HAP-1 (cell line): ENCODE measurements around the gene PCSK6.

ENCODE experiments used
- DNase-seq, 2 experiments: peaks; one replicate each; pipeline ENCODE4 v3.0.0-alpha.2; 2016 to 2020; ENCODE audit warnings: low spot score in 2 of 2
- H3K27me3 ChIP-seq: fragments of 250-450 bp; sonication (Bioruptor Pico); 2 replicates; pipeline ENCODE4 v1.5.1; 2020; ENCODE audit warnings: low read depth, mild to moderate bottlenecking, moderate library complexity
- H3K36me3 ChIP-seq: fragments of 250-450 bp; sonication (Bioruptor Pico); replicated peaks from 2 replicates; pipeline ENCODE4 v1.5.1; 2020; ENCODE audit warnings: mild to moderate bottlenecking
- H3K4me1 ChIP-seq: fragments of 250-450 bp; sonication (Bioruptor Pico); 2 replicates; pipeline ENCODE4 v1.5.1; 2020; ENCODE audit warnings: mild to moderate bottlenecking
- H3K4me3 ChIP-seq: fragments of 250-450 bp; sonication (Bioruptor Pico); 2 replicates; pipeline ENCODE4 v1.5.1; 2020; ENCODE audit warnings: mild to moderate bottlenecking, moderate library complexity
- H3K9me3 ChIP-seq: fragments of 250-450 bp; sonication (Bioruptor Pico); 2 replicates; pipeline ENCODE4 v1.5.1; 2020; ENCODE audit warnings: mild to moderate bottlenecking, moderate library complexity
- in situ Hi-C: fragments of 300-500 bp; cut with MboI; formaldehyde crosslinking; loops from 3 replicates; pipeline ENCODE4 v1.14.3; 2020; ENCODE audit warnings: low sequenced_read_pairs, inconsistent platforms, mixed read lengths

The PCSK6 gene

DNA sequence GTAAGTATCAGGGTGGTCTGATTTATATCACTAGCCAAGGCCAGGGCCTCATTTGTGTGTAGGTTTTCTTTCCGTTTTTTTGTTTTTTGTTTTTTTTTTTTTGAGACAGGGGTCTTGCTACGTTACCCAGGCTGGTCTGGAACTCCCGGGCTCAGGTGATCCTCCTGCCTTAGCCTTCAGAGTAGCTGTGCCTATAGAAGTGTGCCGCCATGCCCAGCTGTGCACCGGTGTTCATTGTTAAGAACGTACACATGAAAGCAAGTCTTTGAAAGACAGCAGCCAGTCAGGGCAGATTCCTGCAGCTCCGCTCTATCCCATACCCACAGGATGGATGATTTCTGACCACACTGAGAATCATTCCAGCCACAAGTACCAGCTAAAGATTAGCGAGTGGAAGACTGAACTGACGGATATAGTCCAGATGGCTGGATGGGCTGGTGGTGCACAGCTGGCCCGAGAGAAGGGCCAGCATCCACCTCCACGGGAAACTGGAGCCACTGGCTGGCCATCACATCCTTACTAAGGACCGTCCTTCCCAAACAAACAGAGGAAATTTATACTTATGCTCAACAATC lies 95.4 kb downstream of the PCSK6 start:
- Histone ChIP-seq H3K9me3 (no peaks in the 10 kb centered on the region), H3K27me3 (no peaks in the 10 kb centered on the region)
- in situ Hi-C loops, result no loop called here

GRCh38 chr15:101393172-101393571 lies 96.3 kb downstream of the PCSK6 start:
- no peaks in the 10 kb centered on the region for H3K9me3 ChIP-seq
- DNase-seq, result no peak
- H3K4me3 ChIP-seq, result no peak overlapping the region
- in situ Hi-C loops, result no loop called here
- no peaks in the 10 kb centered on the region for H3K27me3 ChIP-seq
- no peaks in the 10 kb centered on the region for H3K4me1 ChIP-seq
- 0 out of 2 replicates have a peak, but pooled peaks cover under 1% of the 10 kb centered on the region for H3K36me3 ChIP-seq

More for the DNA sequence above, 95.4 kb downstream of the PCSK6 start:
- no peak for DNase-seq
- no peaks in the 10 kb centered on the region for H3K36me3 ChIP-seq
- H3K4me3 ChIP-seq, result no peak overlapping the region
- no peaks in the 10 kb centered on the region for H3K4me1 ChIP-seq

- Histone ChIP-seq H3K9me3 (no peaks in the 10 kb centered on the region), H3K4me3 (no peak overlapping the region)
- in situ Hi-C loops, result no loop called here
These were observed 97.4 kb downstream of the PCSK6 start for GRCh38 chr15:101391981-101392640.

GRCh38 chr15:101391431-101391830 lies 98.1 kb downstream of the PCSK6 start:
- in situ Hi-C loops, result no loop called here
- H3K36me3 ChIP-seq, result 0 out of 2 replicates have a peak, but pooled peaks cover 5% of the 10 kb centered on the region
- no peaks in the 10 kb centered on the region for H3K4me1 ChIP-seq
- H3K9me3 ChIP-seq, result no peaks in the 10 kb centered on the region
- H3K4me3 ChIP-seq, result no peak overlapping the region
- H3K27me3 ChIP-seq, result no peaks in the 10 kb centered on the region
- no peak for DNase-seq

More at GRCh38 chr15:101391981-101392640, 97.4 kb downstream of the PCSK6 start:
- no peak for DNase-seq
- H3K27me3 ChIP-seq, result no peaks in the 10 kb centered on the region
- H3K36me3 ChIP-seq, result 0 out of 2 replicates have a peak, but pooled peaks cover 4% of the 10 kb centered on the region
- no peaks in the 10 kb centered on the region for H3K4me1 ChIP-seq

GRCh38 chr15:101390462-101390861 lies 99.0 kb downstream of the PCSK6 start:
- DNase-seq, result no peak
- 0 out of 2 replicates have a peak, but pooled peaks cover 7% of the 10 kb centered on the region for H3K36me3 ChIP-seq
- no peaks in the 10 kb centered on the region for H3K9me3 ChIP-seq
- H3K27me3 ChIP-seq, result no peaks in the 10 kb centered on the region
- H3K4me3 ChIP-seq, result no peak overlapping the region
- in situ Hi-C loops, result no loop called here
- H3K4me1 ChIP-seq, result no peaks in the 10 kb centered on the region

DNA sequence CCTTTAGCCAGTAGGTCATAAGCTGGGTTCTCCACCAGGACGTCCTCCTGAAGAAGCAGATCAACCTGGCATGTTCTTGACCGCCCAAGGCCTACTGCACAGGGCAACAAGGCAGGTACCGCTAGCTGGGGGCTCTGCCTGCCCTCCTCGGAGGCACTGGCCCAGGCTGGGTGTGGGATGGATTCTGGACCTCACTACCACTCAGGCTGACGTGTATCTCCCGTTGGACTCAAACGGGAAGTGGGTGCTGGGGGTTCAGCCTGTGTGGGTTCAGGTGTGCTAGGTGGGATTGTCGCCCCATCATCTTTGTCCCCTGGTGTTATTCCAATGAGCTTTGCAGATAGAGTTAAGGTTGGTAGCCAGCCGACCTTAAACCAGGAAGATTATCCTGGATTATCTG lies 99.4 kb downstream of the PCSK6 start:
- H3K9me3 ChIP-seq, result no peaks in the 10 kb centered on the region
- no peak overlapping the region for H3K4me3 ChIP-seq
- no peak for DNase-seq
- no peaks in the 10 kb centered on the region for H3K4me1 ChIP-seq
- H3K27me3 ChIP-seq, result no peaks in the 10 kb centered on the region
- in situ Hi-C loops, result no loop called here
- H3K36me3 ChIP-seq, result 0 out of 2 replicates have a peak, but pooled peaks cover 7% of the 10 kb centered on the region

- no peaks in the 10 kb centered on the region for H3K4me1 ChIP-seq
- in situ Hi-C loops, result no loop called here
- H3K4me3 ChIP-seq, result no peak overlapping the region
- no peaks in the 10 kb centered on the region for H3K9me3 ChIP-seq
- DNase-seq, result no peak
- H3K36me3 ChIP-seq, result 0 out of 2 replicates have a peak, but pooled peaks cover 7% of the 10 kb centered on the region
- H3K27me3 ChIP-seq, result no peaks in the 10 kb centered on the region
These were observed 100.1 kb downstream of the PCSK6 start for GRCh38 chr15:101389362-101389761.

- no peak overlapping the region for H3K4me3 ChIP-seq
- no peaks in the 10 kb centered on the region for H3K27me3 ChIP-seq
- no peak for DNase-seq
- H3K36me3 ChIP-seq, result 0 out of 2 replicates have a peak, but pooled peaks cover 7% of the 10 kb centered on the region
- H3K4me1 ChIP-seq, result no peaks in the 10 kb centered on the region
- in situ Hi-C loops, result no loop called here
- H3K9me3 ChIP-seq, result no peaks in the 10 kb centered on the region
These were observed 101.5 kb downstream of the PCSK6 start for GRCh38 chr15:101388046-101388445.

- Histone ChIP-seq H3K36me3 (0 out of 2 replicates have a peak, but pooled peaks cover 7% of the 10 kb centered on the region), H3K27me3 (no peaks in the 10 kb centered on the region), H3K9me3 (no peaks in the 10 kb centered on the region), H3K4me3 (no peak overlapping the region), H3K4me1 (no peaks in the 10 kb centered on the region)
- in situ Hi-C loops, result no loop called here
- DNase-seq, result no peak
These were observed 101.9 kb downstream of the PCSK6 start for GRCh38 chr15:101387574-101387973.

DNA sequence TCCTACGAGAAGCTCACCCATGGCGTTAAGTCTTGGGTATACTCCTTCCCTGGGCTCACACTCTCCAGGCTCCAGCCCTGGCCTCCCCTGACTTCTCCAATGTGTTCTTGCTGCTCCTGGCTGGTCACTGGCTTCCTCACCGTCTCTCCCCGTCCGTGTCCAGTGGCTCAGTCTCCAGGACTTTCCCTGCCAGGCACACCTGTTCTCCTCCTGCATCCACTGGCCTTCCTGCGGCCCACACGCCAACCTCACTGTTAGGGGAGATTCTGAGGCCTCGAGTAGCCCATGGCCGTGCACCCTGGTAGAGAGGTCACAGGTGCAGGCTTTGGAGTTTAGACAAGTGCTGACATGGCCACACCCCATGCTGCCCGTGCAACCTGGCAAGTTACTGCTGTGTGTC lies 102.5 kb downstream of the PCSK6 start:
- 0 out of 2 replicates have a peak, but pooled peaks cover 7% of the 10 kb centered on the region for H3K36me3 ChIP-seq
- no peaks in the 10 kb centered on the region for H3K27me3 ChIP-seq
- no peaks in the 10 kb centered on the region for H3K9me3 ChIP-seq
- H3K4me3 ChIP-seq, result no peak overlapping the region
- in situ Hi-C loops, result no loop called here
- DNase-seq, result no peak
- H3K4me1 ChIP-seq, result no peaks in the 10 kb centered on the region

DNA sequence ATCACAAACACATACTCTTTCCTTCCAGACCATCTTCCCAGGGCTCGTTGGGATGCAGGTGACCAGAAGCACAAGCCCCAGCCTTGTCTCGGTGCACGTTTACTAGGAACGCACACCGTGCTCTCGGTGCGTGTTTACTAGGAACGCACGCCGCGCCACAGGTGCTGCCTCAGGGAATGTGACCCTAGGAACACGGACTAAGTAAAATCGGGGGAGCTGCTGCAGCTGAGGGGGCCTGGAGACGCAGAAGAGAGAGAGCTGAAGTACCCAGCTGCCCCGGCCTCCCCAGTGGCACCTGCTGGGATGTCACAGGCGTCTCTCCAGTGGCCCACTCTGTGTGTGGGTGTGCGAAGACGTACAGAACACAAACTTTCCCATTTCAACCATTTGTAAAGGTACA lies 103.5 kb downstream of the PCSK6 start:
- 0 out of 2 replicates have a peak, but pooled peaks cover 7% of the 10 kb centered on the region for H3K36me3 ChIP-seq
- no peaks in the 10 kb centered on the region for H3K27me3 ChIP-seq
- no peak for DNase-seq
- no peak overlapping the region for H3K4me3 ChIP-seq
- H3K4me1 ChIP-seq, result no peaks in the 10 kb centered on the region
- H3K9me3 ChIP-seq, result no peaks in the 10 kb centered on the region
- in situ Hi-C loops, result no loop called here

DNA sequence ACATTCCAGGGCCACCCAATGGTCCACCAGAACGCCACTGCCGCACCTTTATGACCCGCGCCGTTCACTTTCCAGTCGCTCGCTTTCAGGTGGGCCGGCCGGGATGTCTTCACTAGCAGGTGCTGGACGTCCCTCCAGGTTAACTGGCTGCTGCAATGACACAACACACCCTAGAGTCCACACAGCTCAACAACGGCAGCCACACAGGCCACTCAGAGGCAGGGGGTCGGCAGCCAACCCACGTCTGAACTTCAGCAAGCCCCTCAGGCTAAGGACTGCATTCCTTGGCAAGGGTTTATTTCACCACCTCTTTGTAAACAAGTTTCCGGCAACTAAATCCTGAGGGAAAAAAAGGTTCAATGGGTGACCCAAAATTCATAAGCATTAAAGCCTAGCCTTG lies 105.2 kb downstream of the PCSK6 start:
- H3K4me3 ChIP-seq, result no peak overlapping the region
- no peaks in the 10 kb centered on the region for H3K9me3 ChIP-seq
- H3K36me3 ChIP-seq, result 0 out of 2 replicates have a peak, but pooled peaks cover 7% of the 10 kb centered on the region
- no peaks in the 10 kb centered on the region for H3K27me3 ChIP-seq
- in situ Hi-C loops, result no loop called here
- DNase-seq, result no peak
- H3K4me1 ChIP-seq, result no peaks in the 10 kb centered on the region

- Histone ChIP-seq H3K9me3 (no peaks in the 10 kb centered on the region), H3K4me3 (no peak overlapping the region), H3K36me3 (0 out of 2 replicates have a peak, but pooled peaks cover 3% of the 10 kb centered on the region), H3K27me3 (no peaks in the 10 kb centered on the region), H3K4me1 (no peaks in the 10 kb centered on the region)
- in situ Hi-C loops, result no loop called here
- no peak for DNase-seq
These were observed 107.0 kb downstream of the PCSK6 start for GRCh38 chr15:101382544-101382943.

- Histone ChIP-seq H3K4me3 (no peak overlapping the region), H3K27me3 (no peaks in the 10 kb centered on the region), H3K9me3 (no peaks in the 10 kb centered on the region), H3K36me3 (0 out of 2 replicates have a peak, but pooled peaks cover 3% of the 10 kb centered on the region), H3K4me1 (no peaks in the 10 kb centered on the region)
- no peak for DNase-seq
- in situ Hi-C loops, result no loop called here
These were observed 107.8 kb downstream of the PCSK6 start for GRCh38 chr15:101381671-101382212.
